Nephron (organoid): Measurements from ENCODE around the gene MRPS30.
"Not testable (repeated sequence)": the region's sequence is repeated elsewhere in the genome, so short reads cannot be mapped to it uniquely, and the experiment has no call there.

Experiments
- H3K27ac Mint-ChIP-seq, 3 experiments: 2 replicates each; pipeline ENCODE4 v1.8.0; 2020; ENCODE audit warnings: mixed read lengths in 3 of 3, mild to moderate bottlenecking in 2 of 3, moderate library complexity in 1 of 3
- H3K27me3 Mint-ChIP-seq: 2 replicates; pipeline ENCODE4 v1.8.0; 2021; ENCODE audit warnings: low read depth, mild to moderate bottlenecking, moderate library complexity, mixed read lengths
- H3K36me3 Mint-ChIP-seq: 2 replicates; pipeline ENCODE4 v1.8.0; 2020; ENCODE audit warnings: low read depth, mixed read lengths
- H3K4me1 Mint-ChIP-seq: 2 replicates; pipeline ENCODE4 v1.8.0; 2020; ENCODE audit warnings: mixed read lengths
- H3K4me3 Mint-ChIP-seq, 3 experiments: 2 replicates each; pipeline ENCODE4 v1.8.0; 2020; ENCODE audit warnings: mild to moderate bottlenecking in 3 of 3, mixed read lengths in 3 of 3, moderate library complexity in 2 of 3
- H3K9me3 Mint-ChIP-seq: 2 replicates; pipeline ENCODE4 v1.8.0; 2020; ENCODE audit warnings: mixed read lengths
- CTCF ChIP-seq, 3 experiments: fragments of 200-600 bp; sonication (generic); IDR thresholded peaks; one replicate each; pipeline ENCODE4 v1.5.0; 2021; ENCODE audit warnings: antibody characterized with exemption in 3 of 3; ENCODE audit not compliant: unreplicated experiment in 3 of 3

Gene MRPS30

DNA sequence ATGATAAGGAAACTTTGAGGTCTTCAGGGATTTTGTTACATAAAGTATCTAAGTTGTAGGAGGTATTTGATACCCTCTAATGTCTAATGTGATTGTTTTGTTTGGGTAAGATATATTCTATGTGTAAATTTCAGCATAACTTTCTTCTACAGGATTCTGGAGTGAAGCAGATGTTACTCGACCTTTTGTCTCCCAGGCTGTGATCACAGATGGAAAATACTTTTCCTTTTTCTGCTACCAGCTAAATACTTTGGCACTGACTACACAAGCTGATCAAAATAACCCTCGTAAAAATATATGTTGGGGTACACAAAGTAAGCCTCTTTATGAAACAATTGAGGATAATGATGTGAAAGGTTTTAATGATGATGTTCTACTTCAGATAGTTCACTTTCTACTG is 6.0 kb downstream of the MRPS30 start:
- H3K9me3 Mint-ChIP-seq = no peaks in the 10 kb centered on the region
- peaks cover 20% of the 10 kb centered on the region for H3K4me1 Mint-ChIP-seq
- no peak overlapping the region for H3K4me3 Mint-ChIP-seq
- H3K36me3 Mint-ChIP-seq = peaks cover 49% of the 10 kb centered on the region
- no peak overlapping the region for H3K27ac Mint-ChIP-seq
- no peak for TF ChIP-seq CTCF (IDR thresholded peaks at IDR 0.05; ENCODE audit: unreplicated experiment in 3 of 3)
- no peaks in the 10 kb centered on the region for H3K27me3 Mint-ChIP-seq

DNA sequence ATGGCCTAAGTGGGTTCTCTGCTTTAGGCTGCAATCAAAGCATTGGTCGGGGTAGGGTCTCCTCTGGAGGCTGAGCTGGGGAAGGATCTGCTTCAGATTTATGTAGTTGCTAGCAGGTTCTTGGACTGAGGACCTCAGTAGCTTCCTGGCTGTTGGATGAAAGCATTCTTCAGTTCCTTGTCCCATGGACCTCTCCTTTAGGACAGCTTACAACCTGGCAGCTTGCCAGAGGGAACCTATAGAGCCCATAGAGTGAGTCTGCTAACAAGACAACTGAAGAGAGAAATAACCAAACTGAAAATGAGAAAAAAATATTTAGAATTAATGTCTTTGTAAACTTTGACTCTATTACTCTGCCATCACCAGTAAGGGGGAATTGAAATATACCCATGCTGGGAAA is 12.4 kb downstream of the MRPS30 start:
- peaks cover 41% of the 10 kb centered on the region for H3K36me3 Mint-ChIP-seq
- no peak for TF ChIP-seq CTCF (IDR thresholded peaks at IDR 0.05; ENCODE audit: unreplicated experiment in 3 of 3)

DNA sequence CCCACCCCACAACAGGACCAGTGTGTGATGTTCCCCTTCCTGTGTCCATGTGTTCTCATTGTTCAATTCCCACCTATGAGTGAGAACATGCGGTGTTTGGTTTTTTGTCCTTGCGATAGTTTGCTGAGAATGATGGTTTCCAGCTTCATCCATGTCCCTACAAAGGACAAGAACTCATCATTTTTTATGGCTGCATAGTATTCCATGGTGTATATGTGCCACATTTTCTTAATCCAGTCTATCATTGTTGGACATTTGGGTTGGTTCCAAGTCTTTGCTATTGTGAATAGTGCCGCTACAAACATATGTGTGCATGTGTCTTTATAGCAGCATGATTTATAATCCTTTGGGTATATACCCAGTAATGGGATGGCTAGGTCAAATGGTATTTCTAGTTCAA is 15.9 kb downstream of the MRPS30 start:
- not testable (repeated sequence) for H3K27ac Mint-ChIP-seq, H3K4me1 Mint-ChIP-seq, H3K4me3 Mint-ChIP-seq, H3K27me3 Mint-ChIP-seq, H3K9me3 Mint-ChIP-seq
- peaks cover 32% of the 10 kb centered on the region for H3K36me3 Mint-ChIP-seq

More for the DNA sequence above, 12.4 kb downstream of the MRPS30 start:
- Mint-ChIP-seq H3K4me3 (no peak overlapping the region), H3K27me3 (no peaks in the 10 kb centered on the region), H3K4me1 (no peaks in the 10 kb centered on the region), H3K27ac (no peak overlapping the region), H3K9me3 (no peaks in the 10 kb centered on the region)

DNA sequence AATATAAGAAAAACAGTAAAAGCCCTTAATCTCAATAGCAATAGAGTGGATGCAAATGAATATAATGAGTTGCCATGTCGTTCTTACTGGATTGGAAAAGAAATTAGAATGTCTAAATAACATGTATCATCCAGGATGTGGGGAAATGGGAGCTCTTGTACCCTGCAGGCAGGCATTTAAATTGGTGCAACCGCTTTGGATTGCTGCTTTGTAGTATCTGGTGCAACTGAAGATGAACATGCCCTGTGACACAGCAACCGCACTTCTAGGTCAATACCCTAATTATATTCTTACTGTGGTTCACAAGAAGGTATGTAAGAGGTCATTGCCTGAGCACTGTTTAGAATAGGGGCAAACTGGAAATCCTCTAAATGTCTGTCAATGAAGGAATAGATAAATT is 18.9 kb downstream of the MRPS30 start:
- peaks cover 21% of the 10 kb centered on the region for H3K36me3 Mint-ChIP-seq
- H3K27ac Mint-ChIP-seq = no peak overlapping the region
- no peaks in the 10 kb centered on the region for H3K27me3 Mint-ChIP-seq
- H3K4me3 Mint-ChIP-seq = no peak overlapping the region
- no peaks in the 10 kb centered on the region for H3K4me1 Mint-ChIP-seq
- H3K9me3 Mint-ChIP-seq = no peaks in the 10 kb centered on the region
- TF ChIP-seq CTCF (IDR thresholded peaks at IDR 0.05; ENCODE audit: unreplicated experiment in 3 of 3) = no peak

GRCh38 chr5:44828719-44829118 is 20.0 kb downstream of the MRPS30 start:
- no peaks in the 10 kb centered on the region for H3K4me1 Mint-ChIP-seq
- no peaks in the 10 kb centered on the region for H3K9me3 Mint-ChIP-seq
- no peak overlapping the region for H3K4me3 Mint-ChIP-seq
- peaks cover 19% of the 10 kb centered on the region for H3K36me3 Mint-ChIP-seq
- H3K27ac Mint-ChIP-seq = no peak overlapping the region
- no peak for TF ChIP-seq CTCF (IDR thresholded peaks at IDR 0.05; ENCODE audit: unreplicated experiment in 3 of 3)
- no peaks in the 10 kb centered on the region for H3K27me3 Mint-ChIP-seq

- no peaks in the 10 kb centered on the region for H3K27me3 Mint-ChIP-seq
- no peak overlapping the region for H3K4me3 Mint-ChIP-seq
- no peak for TF ChIP-seq CTCF (IDR thresholded peaks at IDR 0.05; ENCODE audit: unreplicated experiment in 3 of 3)
- H3K4me1 Mint-ChIP-seq = no peaks in the 10 kb centered on the region
- no peaks in the 10 kb centered on the region for H3K9me3 Mint-ChIP-seq
- no peak overlapping the region for H3K27ac Mint-ChIP-seq
- peaks cover 8% of the 10 kb centered on the region for H3K36me3 Mint-ChIP-seq
Measured at GRCh38 chr5:44830951-44831350, 22.2 kb downstream of the MRPS30 start.
